RWPE1 (cell line): ENCODE results near the gene PTGES2.

ENCODE experiments used
- CTCF ChIA-PET: fragments of 350-600 bp; sonication (Branson Sonifier 250); formaldehyde crosslinking; extraction: SDS; loops from one replicate; lab custom pipeline; 2021; lab: Yijun Ruan, JAX
- POLR2A ChIA-PET: fragments of 400-600 bp; formaldehyde crosslinking; extraction: SDS; loops from one replicate; lab custom pipeline; 2020; ENCODE audit warnings: antibody characterized with exemption; ENCODE audit not compliant: low non-redundant PET; lab: Yijun Ruan, JAX
- DNase-seq: peaks from one replicate; pipeline ENCODE4 v3.0.0; 2012; ENCODE audit warnings: low spot score
- H3K27ac ChIP-seq: fragments of 450-650 bp; 2 replicates; pipeline ENCODE4 v1.5.1; 2017
- CTCF ChIP-seq: fragments of 450-650 bp; conservative IDR thresholded peaks from 2 replicates; pipeline ENCODE4 v1.5.1; 2017; ENCODE audit warnings: low read depth, mild to moderate bottlenecking

PTGES2 gene

GRCh38 chr9:128124451-128124850 lies 3.1 kb downstream of the PTGES2 start:
- peak overlapping the region; percentile 95 for H3K27ac ChIP-seq
- CTCF ChIA-PET = interaction anchor here (0.6 to 1.6 kb wide), 18 partner anchors 9 to 976 kb away, joined by 3 to 11 read pairs (median 4); partner anchors contain the start of gene BBLN
- no peak for DNase-seq
- POLR2A ChIA-PET = no interaction called here
- TF ChIP-seq CTCF = no peak

GRCh38 chr9:128123451-128124080 lies 4.0 kb downstream of the PTGES2 start:
- POLR2A ChIA-PET = no interaction called here
- peak overlapping the region; percentile 95; the same call in 1 of the 2 replicates for H3K27ac ChIP-seq
- DNase-seq = no peak
- no peak for TF ChIP-seq CTCF
- CTCF ChIA-PET = interaction anchor here (1.4 kb wide), 1 partner anchor 37 kb away, joined by 5 read pairs; no protein-coding TSS in a partner anchor

- ChIA-PET POLR2A (no interaction called here), CTCF (no interaction called here)
- no peak for TF ChIP-seq CTCF
- no peak for DNase-seq
- peak overlapping the region; percentile 42; the same call in 1 of the 2 replicates for H3K27ac ChIP-seq
These were observed 4.7 kb downstream of the PTGES2 start for GRCh38 chr9:128122809-128123175.

- ChIA-PET CTCF (interaction anchor here (0.5 kb wide), 1 partner anchor 81 kb away, joined by 3 read pairs; the partner anchor contains the start of gene DNM1), POLR2A (no interaction called here)
- peak overlapping the region; percentile 42 for H3K27ac ChIP-seq
- no peak for DNase-seq
- TF ChIP-seq CTCF = no peak
These were observed 5.4 kb downstream of the PTGES2 start for GRCh38 chr9:128121924-128122808.

GRCh38 chr9:128121466-128121810 lies 6.1 kb downstream of the PTGES2 start:
- CTCF ChIA-PET = no interaction called here
- H3K27ac ChIP-seq = peak overlapping the region; percentile 42

More at GRCh38 chr9:128121466-128121810, 6.1 kb downstream of the PTGES2 start:
- POLR2A ChIA-PET = no interaction called here
- no peak for TF ChIP-seq CTCF
- DNase-seq = no peak
